ENCODE data around the gene ALDOA.
A peak's percentile ranks its signal among the peaks of the same experiment; 100 is the strongest.

Gene ALDOA

GRCh38 chr16:30053376-30054015 lies 12.1 kb upstream of the ALDOA start:
- DNase-seq (ENCODE audit: low read depth) = peak; percentile 72

GRCh38 chr16:30054451-30054850 lies 11.1 kb upstream of the ALDOA start:
- no peak for DNase-seq (ENCODE audit: low read depth)
- TF ChIP-seq CTCF (IDR thresholded peaks at IDR 0.05; ENCODE audit: low read length, missing control alignments) = no peak
- no peak overlapping the region for H3K4me3 ChIP-seq (replicated peaks; ENCODE audit: low read depth, low read length)

More at GRCh38 chr16:30053376-30054015, 12.1 kb upstream of the ALDOA start:
- H3K4me3 ChIP-seq (replicated peaks; ENCODE audit: low read depth, low read length) = peak overlapping the region; percentile 85
- no peak for TF ChIP-seq CTCF (IDR thresholded peaks at IDR 0.05; ENCODE audit: low read length, missing control alignments)

- DNase-seq (ENCODE audit: low read depth) = no peak
- H3K4me3 ChIP-seq (replicated peaks; ENCODE audit: low read depth, low read length) = no peak overlapping the region
- TF ChIP-seq CTCF (IDR thresholded peaks at IDR 0.05; ENCODE audit: low read length, missing control alignments) = peak; percentile 65
These were observed 10.5 kb upstream of the ALDOA start for GRCh38 chr16:30054959-30055553.

GRCh38 chr16:30060346-30060745 lies 5.2 kb upstream of the ALDOA start:
- no peak for DNase-seq (ENCODE audit: low read depth)
- H3K4me3 ChIP-seq (replicated peaks; ENCODE audit: low read depth, low read length) = no peak overlapping the region
- TF ChIP-seq CTCF (IDR thresholded peaks at IDR 0.05; ENCODE audit: low read length, missing control alignments) = no peak

GRCh38 chr16:30060836-30061554 lies 4.6 kb upstream of the ALDOA start:
- DNase-seq (ENCODE audit: low read depth) = no peak
- no peak overlapping the region for H3K4me3 ChIP-seq (replicated peaks; ENCODE audit: low read depth, low read length)
- no peak for TF ChIP-seq CTCF (IDR thresholded peaks at IDR 0.05; ENCODE audit: low read length, missing control alignments)

GRCh38 chr16:30063278-30063892 lies 2.2 kb upstream of the ALDOA start:
- no peak for TF ChIP-seq CTCF (IDR thresholded peaks at IDR 0.05; ENCODE audit: low read length, missing control alignments)
- H3K4me3 ChIP-seq (replicated peaks; ENCODE audit: low read depth, low read length) = peak overlapping the region; percentile 97
- no peak for DNase-seq (ENCODE audit: low read depth)

Measured in fibroblast of pulmonary artery (primary cell).